ENCODE results near the gene MT3.

The MT3 gene

DNA sequence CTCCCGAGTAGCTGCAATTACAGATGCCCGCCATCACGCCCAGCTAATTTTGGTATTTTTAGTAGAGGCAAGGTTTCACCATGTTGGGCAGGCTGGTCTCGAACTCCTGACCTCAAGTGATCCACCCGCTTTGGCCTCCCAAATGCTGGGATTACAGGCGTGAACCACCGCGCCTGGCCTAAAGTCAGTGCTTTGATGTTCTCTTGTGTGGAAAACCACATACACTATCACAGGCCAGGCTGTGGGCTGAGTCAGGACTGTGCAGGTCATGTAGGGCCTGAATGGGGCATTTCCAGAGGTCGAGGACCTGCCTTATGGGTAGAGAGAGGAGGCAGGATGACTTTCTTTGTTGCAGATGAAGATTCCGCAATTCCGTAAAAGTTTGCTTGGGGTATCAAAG lies 5.1 kb upstream of the MT3 start:
- H3K36me3 ChIP-seq (ENCODE audit: insufficient read depth, low read length), result no peaks in the 10 kb centered on the region
- H3K4me3 ChIP-seq (ENCODE audit: low read length, poor library complexity, severe bottlenecking), result no peak overlapping the region
- H3K4me2 ChIP-seq (ENCODE audit: low read depth, low read length, poor library complexity, severe bottlenecking), result no peak overlapping the region
- no peak overlapping the region for H3K9ac ChIP-seq (ENCODE audit: low read depth, low read length, poor library complexity, severe bottlenecking)
- H3K27me3 ChIP-seq (ENCODE audit: insufficient read depth, low read length, poor library complexity, severe bottlenecking), result no peaks in the 10 kb centered on the region
- H4K20me1 ChIP-seq (ENCODE audit: insufficient read depth, low read length, poor library complexity, severe bottlenecking), result no peaks in the 10 kb centered on the region
- H3K9me3 ChIP-seq (ENCODE audit: insufficient read depth, low read depth, low read length), result no peaks in the 10 kb centered on the region
- H2AFZ ChIP-seq (ENCODE audit: low read length), result no peak overlapping the region
- H3K9me2 ChIP-seq (replicated peaks; ENCODE audit: low read depth, low read length), result no peaks in the 10 kb centered on the region
- H3K4me1 ChIP-seq (ENCODE audit: insufficient read depth, low read length, poor library complexity, severe bottlenecking), result no peaks in the 10 kb centered on the region
- H3K79me2 ChIP-seq (ENCODE audit: insufficient read depth, low read length), result no peaks in the 10 kb centered on the region
- no peaks in the 10 kb centered on the region for H3F3A ChIP-seq (ENCODE audit: low read depth)
- TF ChIP-seq, protein P1, sequence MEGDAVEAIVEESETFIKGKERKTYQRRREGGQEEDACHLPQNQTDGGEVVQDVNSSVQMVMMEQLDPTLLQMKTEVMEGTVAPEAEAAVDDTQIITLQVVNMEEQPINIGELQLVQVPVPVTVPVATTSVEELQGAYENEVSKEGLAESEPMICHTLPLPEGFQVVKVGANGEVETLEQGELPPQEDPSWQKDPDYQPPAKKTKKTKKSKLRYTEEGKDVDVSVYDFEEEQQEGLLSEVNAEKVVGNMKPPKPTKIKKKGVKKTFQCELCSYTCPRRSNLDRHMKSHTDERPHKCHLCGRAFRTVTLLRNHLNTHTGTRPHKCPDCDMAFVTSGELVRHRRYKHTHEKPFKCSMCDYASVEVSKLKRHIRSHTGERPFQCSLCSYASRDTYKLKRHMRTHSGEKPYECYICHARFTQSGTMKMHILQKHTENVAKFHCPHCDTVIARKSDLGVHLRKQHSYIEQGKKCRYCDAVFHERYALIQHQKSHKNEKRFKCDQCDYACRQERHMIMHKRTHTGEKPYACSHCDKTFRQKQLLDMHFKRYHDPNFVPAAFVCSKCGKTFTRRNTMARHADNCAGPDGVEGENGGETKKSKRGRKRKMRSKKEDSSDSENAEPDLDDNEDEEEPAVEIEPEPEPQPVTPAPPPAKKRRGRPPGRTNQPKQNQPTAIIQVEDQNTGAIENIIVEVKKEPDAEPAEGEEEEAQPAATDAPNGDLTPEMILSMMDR (conservative IDR thresholded peaks at IDR 0.05; ENCODE audit: low read length), result no peak
- no peak for TF ChIP-seq EZH2phosphoT487 (IDR thresholded peaks at IDR 0.05; ENCODE audit: borderline replicate concordance)

DNA sequence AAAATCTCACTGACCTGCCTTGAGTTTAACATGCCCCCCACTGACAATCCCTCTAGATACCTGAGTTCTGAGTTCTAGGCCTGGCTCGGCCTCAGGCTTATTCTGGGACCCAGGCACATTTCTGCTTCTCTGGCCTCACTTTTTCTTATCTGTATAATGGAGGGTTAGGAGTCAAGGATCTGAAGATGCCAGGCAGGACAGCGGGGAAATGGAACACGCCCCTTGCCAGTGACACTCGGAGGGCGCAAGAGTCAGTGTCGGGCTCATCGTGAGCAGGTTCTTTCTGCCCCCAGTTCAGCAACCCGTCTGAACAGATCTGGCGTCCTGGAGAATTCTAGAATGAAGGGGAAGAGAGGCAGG lies 567 bp upstream of the MT3 start:
- no peak overlapping the region for H3K9ac ChIP-seq (ENCODE audit: low read depth, low read length, poor library complexity, severe bottlenecking)
- H2AFZ ChIP-seq (ENCODE audit: low read length), result no peak overlapping the region
- H3K9me3 ChIP-seq (ENCODE audit: insufficient read depth, low read depth, low read length), result no peaks in the 10 kb centered on the region
- H3K9me2 ChIP-seq (replicated peaks; ENCODE audit: low read depth, low read length), result no peaks in the 10 kb centered on the region
- H3K4me1 ChIP-seq (ENCODE audit: insufficient read depth, low read length, poor library complexity, severe bottlenecking), result peaks cover 5% of the 10 kb centered on the region
- H4K20me1 ChIP-seq (ENCODE audit: insufficient read depth, low read length, poor library complexity, severe bottlenecking), result no peaks in the 10 kb centered on the region
- H3K4me3 ChIP-seq (ENCODE audit: low read length, poor library complexity, severe bottlenecking), result no peak overlapping the region
- no peaks in the 10 kb centered on the region for H3K36me3 ChIP-seq (ENCODE audit: insufficient read depth, low read length)
- no peaks in the 10 kb centered on the region for H3F3A ChIP-seq (ENCODE audit: low read depth)
- no peak overlapping the region for H3K4me2 ChIP-seq (ENCODE audit: low read depth, low read length, poor library complexity, severe bottlenecking)
- no peak for TF ChIP-seq EZH2phosphoT487 (IDR thresholded peaks at IDR 0.05; ENCODE audit: borderline replicate concordance)
- TF ChIP-seq, protein P1 (conservative IDR thresholded peaks at IDR 0.05; ENCODE audit: low read length), result no peak
- H3K27me3 ChIP-seq (ENCODE audit: insufficient read depth, low read length, poor library complexity, severe bottlenecking), result no peaks in the 10 kb centered on the region
- no peaks in the 10 kb centered on the region for H3K79me2 ChIP-seq (ENCODE audit: insufficient read depth, low read length)

DNA sequence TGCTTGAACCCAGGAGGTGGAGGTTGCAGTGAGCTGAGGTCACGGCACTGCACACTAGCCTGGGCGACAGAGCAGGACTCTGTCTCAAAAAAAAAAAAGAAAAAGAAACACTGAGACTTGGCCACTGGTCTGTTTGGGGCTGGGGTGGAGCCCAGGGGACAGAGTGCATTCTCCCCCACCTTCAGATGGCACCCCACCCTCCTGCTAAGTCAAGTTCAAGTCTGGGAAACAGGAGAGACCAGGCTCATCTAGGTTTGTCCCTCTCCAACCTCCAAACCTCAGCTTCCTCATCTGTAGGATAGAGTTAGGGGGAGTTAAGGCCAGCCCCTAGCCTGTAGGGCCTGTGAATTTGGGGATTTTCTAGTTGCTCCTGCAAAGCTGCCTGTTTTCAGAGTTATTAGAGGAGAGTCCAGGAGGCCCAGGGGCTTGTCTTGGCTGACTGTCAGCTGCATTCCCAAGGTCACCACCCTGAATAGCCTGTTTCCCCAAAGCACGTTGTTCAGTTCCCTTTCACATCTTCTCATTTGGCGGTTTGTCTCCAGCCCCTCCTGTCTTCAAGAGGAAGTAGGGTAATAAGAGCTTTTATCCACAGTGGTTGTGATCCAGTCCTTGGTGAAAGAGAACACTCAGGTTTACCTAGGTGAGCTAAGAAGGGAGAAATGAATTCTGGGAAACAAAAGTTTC lies 2.2 kb downstream of the MT3 start:
- no peaks in the 10 kb centered on the region for H3K36me3 ChIP-seq (ENCODE audit: insufficient read depth, low read length)
- no peaks in the 10 kb centered on the region for H3K9me2 ChIP-seq (replicated peaks; ENCODE audit: low read depth, low read length)
- no peaks in the 10 kb centered on the region for H4K20me1 ChIP-seq (ENCODE audit: insufficient read depth, low read length, poor library complexity, severe bottlenecking)
- H3K79me2 ChIP-seq (ENCODE audit: insufficient read depth, low read length), result no peaks in the 10 kb centered on the region
- H3K9me3 ChIP-seq (ENCODE audit: insufficient read depth, low read depth, low read length), result no peaks in the 10 kb centered on the region
- H2AFZ ChIP-seq (ENCODE audit: low read length), result peak overlapping the region; percentile 57
- no peak overlapping the region for H3K4me3 ChIP-seq (ENCODE audit: low read length, poor library complexity, severe bottlenecking)
- peaks cover 5% of the 10 kb centered on the region for H3K4me1 ChIP-seq (ENCODE audit: insufficient read depth, low read length, poor library complexity, severe bottlenecking)
- H3K27me3 ChIP-seq (ENCODE audit: insufficient read depth, low read length, poor library complexity, severe bottlenecking), result no peaks in the 10 kb centered on the region
- H3K4me2 ChIP-seq (ENCODE audit: low read depth, low read length, poor library complexity, severe bottlenecking), result no peak overlapping the region
- TF ChIP-seq, protein P1 (conservative IDR thresholded peaks at IDR 0.05; ENCODE audit: low read length), result no peak
- no peak for TF ChIP-seq EZH2phosphoT487 (IDR thresholded peaks at IDR 0.05; ENCODE audit: borderline replicate concordance)
- no peaks in the 10 kb centered on the region for H3F3A ChIP-seq (ENCODE audit: low read depth)
- H3K9ac ChIP-seq (ENCODE audit: low read depth, low read length, poor library complexity, severe bottlenecking), result no peak overlapping the region
